Transverse colon (tissue), 4 donors: ENCODE data around the gene AOX1. TPM values are rescaled to one million over a fixed set of nuclear protein-coding genes. Genes with fewer than 3 reads are reported as not detected.

Experiments used
- DNase-seq: peaks from one replicate; pipeline ENCODE4 v3.0.0-alpha.2; 2019
- H3K27ac ChIP-seq, 4 donors: fragments of 200-600 bp; sonication (generic); 2 replicates each; pipeline ENCODE4 v1.5.1; 2016 to 2018; ENCODE audit warnings: inconsistent platforms in 4 of 4
- H3K27me3 ChIP-seq: fragments of 200-600 bp; sonication (generic); 2 replicates; pipeline ENCODE4 v1.5.1; 2017; ENCODE audit warnings: inconsistent platforms
- H3K36me3 ChIP-seq, 4 donors: fragments of 200-600 bp; sonication (generic); 2 replicates each; pipeline ENCODE4 v1.5.1; 2017 to 2019; ENCODE audit warnings: inconsistent platforms in 4 of 4
- H3K4me1 ChIP-seq, 4 donors: fragments of 200-600 bp; sonication (generic); 2 replicates each; pipeline ENCODE4 v1.5.1; 2017 to 2020; ENCODE audit warnings: inconsistent platforms in 4 of 4
- H3K4me3 ChIP-seq, 4 donors: fragments of 200-600 bp; sonication (generic); 1 replicate in 1 of 4; 2 replicates in 3 of 4; pipeline versions ENCODE4 v1.5.1 to v1.6.1; 2017 to 2019; ENCODE audit warnings: inconsistent platforms in 4 of 4
- H3K9me3 ChIP-seq, 2 donors: fragments of 200-600 bp; sonication (generic); 2 replicates each; pipeline ENCODE4 v1.5.1; 2017 to 2019; ENCODE audit warnings: inconsistent platforms in 2 of 2
- EP300 ChIP-seq: sonication (generic); formaldehyde crosslinking; IDR thresholded peaks from one replicate; pipeline ENCODE4 v1.6.1; 2017; ENCODE audit warnings: antibody characterized with exemption, low read depth
- POLR2A ChIP-seq: fragments of 450-650 bp; IDR thresholded peaks from one replicate; pipeline ENCODE4 v1.6.1; 2016; ENCODE audit warnings: antibody characterized with exemption, mild to moderate bottlenecking, moderate library complexity
- POLR2AphosphoS5 ChIP-seq, 3 donors: sonication (generic); formaldehyde crosslinking; IDR thresholded peaks; one replicate each; pipeline ENCODE4 v1.6.1; 2016; ENCODE audit warnings: antibody characterized with exemption in 3 of 3
- WGBS, 2 donors: methylation state at CpG; one replicate each; pipeline ENCODE4 v1.1.5; 2018; ENCODE audit warnings: low coverage in 1 of 2; 5-methylcytosine and 5-hydroxymethylcytosine counted together
- in situ Hi-C, 4 donors: fragments of 200-750 bp; cut with MboI; loops; one replicate each; pipeline versions ENCODE4 v1.15.0 to v1.15.1; 2017; ENCODE audit warnings: low sequenced_read_pairs in 3 of 4, low pct_ligation_motif_present in 1 of 4, low pct_unique_long_range_greater_than_20kb in 1 of 4
- intact Hi-C: fragments of 100-400 bp; cut with DNase I; formaldehyde crosslinking; loops from one replicate; pipeline ENCODE4 v1.15.1; 2023; ENCODE audit warnings: low total_unique reads
- total RNA-seq, 4 donors: library from RNA; depleted of rRNA; stranded (reverse); fragments of >200 nt; gene quantifications; one replicate each; pipeline ENCODE4 v1.1.0, GENCODE V29; 2016
- TF ChIP-seq, protein P1 (sequence below), 5 experiments: fragments of 200-600 bp in 3 of 5; fragments of 450-650 bp in 2 of 5; sonication (generic) in 3 of 5; IDR thresholded peaks; 1 replicate in 2 of 5; 2 replicates in 3 of 5; pipeline ENCODE4 v1.5.1; 2016 to 2017; ENCODE audit warnings: antibody characterized with exemption in 5 of 5, inconsistent platforms in 3 of 5, mild to moderate bottlenecking in 2 of 5, moderate library complexity in 1 of 5

Gene AOX1
- total RNA-seq, 4 donors from 2014 or later = 12.0 to 28.1 (median 19.0) TPM

DNA sequence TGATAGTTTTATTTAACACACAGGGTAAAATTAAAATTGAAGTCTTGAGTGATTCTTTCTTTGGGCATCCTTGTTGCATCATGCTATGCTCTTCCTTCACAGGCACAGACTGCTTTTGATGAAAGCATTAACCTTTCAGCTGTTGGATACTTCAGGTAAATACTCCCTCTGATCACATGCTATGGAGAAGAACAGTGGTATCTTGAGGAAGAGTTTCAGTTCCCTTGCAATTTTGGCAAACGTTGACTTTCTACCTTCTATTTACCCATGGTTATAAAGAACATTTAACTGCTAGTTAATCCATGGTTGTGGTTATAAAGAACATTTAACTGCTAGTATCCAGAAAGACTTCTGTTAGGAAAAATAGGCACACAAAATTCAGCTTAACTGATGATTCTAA lies 75.7 kb downstream of the AOX1 start:
- H3K27ac ChIP-seq = no peak overlapping the region

DNA sequence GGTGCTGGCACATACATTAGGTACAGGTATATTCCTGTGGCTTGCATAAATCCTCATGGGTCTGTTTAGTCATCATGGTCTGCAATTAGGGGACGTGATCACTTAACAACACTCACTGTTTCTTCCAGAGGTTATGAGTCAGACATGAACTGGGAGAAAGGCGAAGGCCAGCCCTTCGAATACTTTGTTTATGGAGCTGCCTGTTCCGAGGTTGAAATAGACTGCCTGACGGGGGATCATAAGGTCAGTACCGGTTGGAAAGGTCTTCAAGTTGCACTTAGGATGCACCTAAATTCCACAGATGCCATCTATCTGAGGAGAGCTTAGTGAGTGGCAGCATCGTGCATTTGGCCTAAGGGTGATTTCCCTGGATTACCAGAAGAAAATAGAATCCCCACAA lies 76.9 kb downstream of the AOX1 start:
- TF ChIP-seq POLR2AphosphoS5 (IDR thresholded peaks at IDR 0.05) (no peak), POLR2A (no peak), EP300 (no peak)
- TF ChIP-seq, protein P1, sequence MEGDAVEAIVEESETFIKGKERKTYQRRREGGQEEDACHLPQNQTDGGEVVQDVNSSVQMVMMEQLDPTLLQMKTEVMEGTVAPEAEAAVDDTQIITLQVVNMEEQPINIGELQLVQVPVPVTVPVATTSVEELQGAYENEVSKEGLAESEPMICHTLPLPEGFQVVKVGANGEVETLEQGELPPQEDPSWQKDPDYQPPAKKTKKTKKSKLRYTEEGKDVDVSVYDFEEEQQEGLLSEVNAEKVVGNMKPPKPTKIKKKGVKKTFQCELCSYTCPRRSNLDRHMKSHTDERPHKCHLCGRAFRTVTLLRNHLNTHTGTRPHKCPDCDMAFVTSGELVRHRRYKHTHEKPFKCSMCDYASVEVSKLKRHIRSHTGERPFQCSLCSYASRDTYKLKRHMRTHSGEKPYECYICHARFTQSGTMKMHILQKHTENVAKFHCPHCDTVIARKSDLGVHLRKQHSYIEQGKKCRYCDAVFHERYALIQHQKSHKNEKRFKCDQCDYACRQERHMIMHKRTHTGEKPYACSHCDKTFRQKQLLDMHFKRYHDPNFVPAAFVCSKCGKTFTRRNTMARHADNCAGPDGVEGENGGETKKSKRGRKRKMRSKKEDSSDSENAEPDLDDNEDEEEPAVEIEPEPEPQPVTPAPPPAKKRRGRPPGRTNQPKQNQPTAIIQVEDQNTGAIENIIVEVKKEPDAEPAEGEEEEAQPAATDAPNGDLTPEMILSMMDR (IDR thresholded peaks at IDR 0.05) = no peak
- no peaks in the 10 kb centered on the region for H3K27me3 ChIP-seq
- no peak for DNase-seq
- intact Hi-C loops (no loop called here), in situ Hi-C loops (no loop called here)
- no peak overlapping the region for H3K4me3 ChIP-seq
- no peaks in the 10 kb centered on the region for H3K4me1 ChIP-seq
- no peaks in the 10 kb centered on the region for H3K36me3 ChIP-seq
- no peak overlapping the region for H3K27ac ChIP-seq
- WGBS, 2 donors = 63% methylated on average over 7 of the region's 7 CpGs; no CpG with 5 or more reads in 1 of the 2 donors
- H3K9me3 ChIP-seq = no peaks in the 10 kb centered on the region

More for the DNA sequence above, 75.7 kb downstream of the AOX1 start:
- H3K9me3 ChIP-seq = no peaks in the 10 kb centered on the region
- TF ChIP-seq POLR2AphosphoS5 (IDR thresholded peaks at IDR 0.05) = no peak
- TF ChIP-seq POLR2A = no peak
- TF ChIP-seq, protein P1 (IDR thresholded peaks at IDR 0.05) = no peak
- no peak for TF ChIP-seq EP300
- H3K4me1 ChIP-seq = no peaks in the 10 kb centered on the region
- WGBS, 2 donors = 22 to 34% methylated on average over 1 of the region's 1 CpG
- H3K36me3 ChIP-seq = no peaks in the 10 kb centered on the region
- intact Hi-C loops = no loop called here
- DNase-seq = no peak
- in situ Hi-C loops = no loop called here
- H3K27me3 ChIP-seq = no peaks in the 10 kb centered on the region
- H3K4me3 ChIP-seq = no peak overlapping the region

DNA sequence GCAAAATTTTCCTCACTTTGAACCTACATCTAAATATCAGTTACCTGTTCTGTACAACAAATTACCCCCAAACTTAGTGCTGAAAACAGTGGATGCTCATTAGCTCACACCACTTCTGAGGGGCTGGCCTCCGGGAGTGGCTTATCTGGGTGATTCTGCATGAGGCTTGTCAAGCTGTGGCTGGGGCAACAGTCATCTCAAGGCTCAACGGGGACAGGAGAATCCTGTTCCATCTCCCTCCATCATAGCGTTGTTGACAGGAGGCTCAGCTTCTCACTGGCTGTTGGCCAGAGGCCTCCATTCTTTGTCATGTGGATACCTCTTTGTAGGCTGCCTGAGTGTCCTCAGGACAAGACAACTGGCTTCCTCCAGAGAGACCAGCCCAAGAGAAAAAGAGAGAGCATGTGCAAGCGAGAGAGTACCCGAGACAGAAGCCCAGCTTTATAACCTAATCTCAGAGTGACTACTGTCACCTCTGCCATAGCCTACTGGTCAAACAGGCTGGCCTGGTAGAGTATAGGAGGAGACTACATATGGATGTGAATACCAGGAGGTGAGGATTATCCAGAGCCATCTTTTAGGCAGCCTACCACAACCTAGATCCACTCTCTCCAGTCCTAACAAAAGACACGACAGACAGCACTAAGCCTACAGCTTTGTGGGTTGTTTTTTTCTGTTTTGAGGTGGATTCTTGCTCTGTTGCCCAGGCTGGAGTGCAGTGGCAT lies 79.1 kb downstream of the AOX1 start:
- Histone ChIP-seq H3K27ac (no peak overlapping the region), H3K36me3 (no peaks in the 10 kb centered on the region), H3K4me3 (no peak overlapping the region), H3K4me1 (no peaks in the 10 kb centered on the region), H3K9me3 (no peaks in the 10 kb centered on the region), H3K27me3 (no peaks in the 10 kb centered on the region)
- TF ChIP-seq, protein P1 (IDR thresholded peaks at IDR 0.05) = no peak
- no peak for TF ChIP-seq POLR2A
- no peak for TF ChIP-seq POLR2AphosphoS5 (IDR thresholded peaks at IDR 0.05)
- no peak for TF ChIP-seq EP300
- intact Hi-C loops = no loop called here
- in situ Hi-C loops = no loop called here
- DNase-seq = no peak
- 85% methylated on average over 6 of the region's 6 CpGs; no CpG with 5 or more reads in 1 of the 2 donors for WGBS, 2 donors

DNA sequence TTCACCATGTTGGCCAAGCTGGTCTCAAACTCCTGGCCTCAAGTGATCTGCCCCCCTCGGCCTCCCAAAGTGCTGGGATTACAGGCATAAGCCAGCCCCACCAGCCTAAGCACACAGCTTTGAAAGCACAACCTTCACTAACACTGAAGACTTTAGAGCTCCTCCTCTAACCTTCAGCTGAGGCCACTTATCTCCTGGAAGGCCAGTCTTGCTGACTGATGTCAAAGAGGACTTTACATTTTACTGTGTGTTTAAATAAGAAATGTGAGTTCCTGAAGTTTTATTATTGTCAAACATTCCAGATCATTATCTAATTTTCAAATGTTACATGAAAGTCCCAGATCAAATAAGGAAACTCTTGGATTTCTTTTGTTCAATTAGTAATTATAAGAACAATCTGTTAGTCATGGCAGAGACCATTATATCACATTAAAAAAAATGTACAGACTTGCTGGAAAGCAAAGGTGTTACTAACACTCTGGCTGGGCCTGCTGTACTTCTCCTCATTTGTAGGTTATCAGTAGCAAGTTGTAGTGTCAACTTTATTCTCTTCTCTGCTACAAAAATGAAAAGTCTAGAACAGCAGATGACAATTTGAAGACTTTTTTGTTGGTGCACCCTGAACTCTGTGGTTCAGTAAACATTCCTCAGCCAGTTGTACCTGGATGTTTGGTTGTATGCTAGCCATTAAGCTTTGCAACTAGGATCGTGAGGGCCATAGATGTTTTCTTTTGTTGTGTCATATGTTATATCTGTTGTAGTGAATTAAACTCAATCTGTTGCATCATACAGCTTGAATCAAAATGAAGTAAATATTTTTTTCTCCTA lies 80.0 kb downstream of the AOX1 start:
- TF ChIP-seq, protein P1 (IDR thresholded peaks at IDR 0.05) = no peak
- no peak for TF ChIP-seq EP300
- TF ChIP-seq POLR2A = no peak
- TF ChIP-seq POLR2AphosphoS5 (IDR thresholded peaks at IDR 0.05) = no peak
- Histone ChIP-seq H3K4me1 (no peaks in the 10 kb centered on the region), H3K9me3 (no peaks in the 10 kb centered on the region), H3K27ac (no peak overlapping the region), H3K4me3 (no peak overlapping the region), H3K36me3 (no peaks in the 10 kb centered on the region), H3K27me3 (no peaks in the 10 kb centered on the region)
- in situ Hi-C loops (no loop called here), intact Hi-C loops (no loop called here)
- DNase-seq = no peak
- 50 to 77% methylated on average over 1 to 2 of the region's 2 CpGs for WGBS, 2 donors
